HepG2 (cell line): ENCODE data around the gene PARP1. TPM values are rescaled to one million over a fixed set of nuclear protein-coding genes. Genes with fewer than 3 reads are reported as not detected.

ENCODE experiments used
- ATAC-seq: fragments of 200-7000 bp; cut with Tn5 transposase; 3 replicates; pipeline ENCODE4 v1.9.1; 2020; ENCODE audit warnings: mild to moderate bottlenecking, moderate library complexity
- BruUV-seq: library from RNA; stranded (reverse); fragments of 400-500 nt; replicated peaks from 2 replicates; lab custom pipeline; 2021; lab: Mats Ljungman, UMichigan
- CTCF ChIA-PET: fragments of 300-600 bp; formaldehyde crosslinking; extraction: SDS; loops from one replicate; lab custom pipeline; 2021; ENCODE audit warnings: low total read pairs, inconsistent platforms, low intra/inter-chr PET ratio; lab: Yijun Ruan, JAX
- POLR2A ChIA-PET: fragments of 350-600 bp; sonication (Branson Sonifier 250); formaldehyde crosslinking; loops from one replicate; lab custom pipeline; 2020; ENCODE audit warnings: antibody characterized with exemption, inconsistent platforms; lab: Yijun Ruan, JAX
- DNase-seq: peaks from one replicate; pipeline ENCODE4 v3.0.0-alpha.2; 2015; ENCODE audit warnings: low spot score
- FAIRE-seq: peaks from 3 replicates; lab custom pipeline; 2011; peaks lifted over from hg19 to GRCh38; lab: Jason Lieb, UNC
- H2AFZ ChIP-seq: one replicate; pipeline ENCODE4 v1.6.1; 2011; ENCODE audit warnings: low read length, inconsistent platforms
- H3K27ac ChIP-seq: fragments of 300-600 bp; 3 replicates; pipeline ENCODE4 v1.8.0; 2011; ENCODE audit warnings: mixed run types, mild to moderate bottlenecking, mixed read lengths, low read length, inconsistent platforms; ENCODE audit not compliant: insufficient read depth; ENCODE audit errors: extremely low read length
- H3K27me3 ChIP-seq, 2 experiments: fragments of 200-600 bp in 1 of 2; 2 replicates in 1 of 2; 3 replicates in 1 of 2; pipeline versions ENCODE4 v1.6.0 to v1.8.0; 2011; ENCODE audit warnings: low read length in 2 of 2, mild to moderate bottlenecking in 2 of 2, moderate library complexity in 2 of 2, inconsistent platforms in 1 of 2; ENCODE audit not compliant: insufficient read depth in 2 of 2, control insufficient read depth in 1 of 2
- H3K36me3 ChIP-seq, 2 experiments: fragments of 200-600 bp in 1 of 2; replicated peaks in 1 of 2; 2 replicates in 1 of 2; 3 replicates in 1 of 2; pipeline versions ENCODE4 v1.5.1 to v1.8.0; 2011; ENCODE audit warnings: low read length in 2 of 2, inconsistent platforms in 1 of 2; ENCODE audit not compliant: insufficient read depth in 2 of 2, control insufficient read depth in 1 of 2
- H3K4me1 ChIP-seq: 2 replicates; pipeline ENCODE4 v1.5.1; 2012; ENCODE audit warnings: low read length, inconsistent platforms; ENCODE audit not compliant: insufficient read depth
- H3K4me2 ChIP-seq: 2 replicates; pipeline ENCODE4 v1.6.0; 2011; ENCODE audit warnings: low read depth, low read length, inconsistent platforms
- H3K4me3 ChIP-seq, 3 experiments: fragments of 200-600 bp in 1 of 3; sonication (generic), shearing (Covaris generic) in 1 of 3; replicated peaks in 1 of 3; 2 replicates each; pipeline ENCODE4 v1.5.1; 2011 to 2016; ENCODE audit warnings: low read length in 3 of 3, inconsistent platforms in 2 of 3, low read depth in 2 of 3, mild to moderate bottlenecking in 2 of 3, control low read depth in 1 of 3, mixed read lengths in 1 of 3; ENCODE audit not compliant: insufficient read depth in 1 of 3
- H3K79me2 ChIP-seq: one replicate; pipeline ENCODE4 v1.6.1; 2011; ENCODE audit warnings: low read length, inconsistent platforms; ENCODE audit not compliant: insufficient read depth
- H3K9ac ChIP-seq: 2 replicates; pipeline ENCODE4 v1.6.0; 2011; ENCODE audit warnings: mild to moderate bottlenecking, low read depth, low read length, inconsistent platforms; ENCODE audit not compliant: insufficient read depth
- H3K9me3 ChIP-seq: 2 replicates; pipeline ENCODE4 v1.5.1; 2012; ENCODE audit warnings: mild to moderate bottlenecking, low read length
- H4K20me1 ChIP-seq: 2 replicates; pipeline ENCODE4 v1.6.0; 2011; ENCODE audit warnings: inconsistent platforms, mild to moderate bottlenecking, low read length, moderate library complexity; ENCODE audit not compliant: insufficient read depth
- BHLHE40 ChIP-seq: IDR thresholded peaks from 2 replicates; pipeline ENCODE4 v1.6.1; 2011; ENCODE audit warnings: low read length, improper control_type of control experiment
- CEBPB ChIP-seq: IDR thresholded peaks from 2 replicates; pipeline ENCODE4 v1.6.1; 2011; ENCODE audit warnings: low read depth, low read length, improper control_type of control experiment, borderline replicate concordance
- CEBPG ChIP-seq: IDR thresholded peaks from 2 replicates; pipeline ENCODE4 v1.6.1; 2016
- ELF3 ChIP-seq: IDR thresholded peaks from 2 replicates; pipeline ENCODE4 v1.6.1; 2016; ENCODE audit warnings: missing genetic modification reagents, missing compliant biosample characterization
- GATAD2A ChIP-seq: IDR thresholded peaks from 2 replicates; pipeline ENCODE4 v1.6.1; 2016
- HDAC1 ChIP-seq: sonication (generic); formaldehyde crosslinking; IDR thresholded peaks from 2 replicates; pipeline ENCODE4 v1.5.1; 2020; ENCODE audit warnings: mild to moderate bottlenecking, missing genetic modification reagents
- KLF11 ChIP-seq: IDR thresholded peaks from 2 replicates; pipeline ENCODE4 v1.6.1; 2016; ENCODE audit warnings: missing compliant biosample characterization
- NCOA1 ChIP-seq: sonication (generic); formaldehyde crosslinking; IDR thresholded peaks from 2 replicates; pipeline ENCODE4 v1.9.0; 2021; ENCODE audit warnings: missing genetic modification reagents
- TEAD3 ChIP-seq: optimal IDR thresholded peaks from 2 replicates; pipeline ENCODE3; 2016; ENCODE audit warnings: borderline replicate concordance
- TGIF2 ChIP-seq: IDR thresholded peaks from 2 replicates; pipeline ENCODE4 v1.6.1; 2016; ENCODE audit warnings: control low read depth, missing compliant biosample characterization
- ZFP37 ChIP-seq: sonication (generic); formaldehyde crosslinking; IDR thresholded peaks from 2 replicates; pipeline ENCODE4 v1.4.0; 2020; ENCODE audit warnings: missing genetic modification reagents, borderline replicate concordance
- ZNF326 ChIP-seq: sonication (generic); formaldehyde crosslinking; IDR thresholded peaks from 2 replicates; pipeline ENCODE4 v1.4.0; 2020; ENCODE audit warnings: missing genetic modification reagents, borderline replicate concordance
- ZNF546 ChIP-seq: sonication (generic); formaldehyde crosslinking; conservative IDR thresholded peaks from 2 replicates; pipeline ENCODE4 v1.8.1; 2023; ENCODE audit warnings: mild to moderate bottlenecking, missing genetic modification reagents
- WGBS: methylation state at CpG from one replicate; pipeline ENCODE4 v1.1.6; 2017; ENCODE audit warnings: low lambda C conversion rate; 5-methylcytosine and 5-hydroxymethylcytosine counted together
- in situ Hi-C: cut with HindIII; loops from 2 replicates; pipeline ENCODE4 v1.10.0; 2017; ENCODE audit warnings: low pct_unique_long_range_greater_than_20kb; ENCODE audit not compliant: extremely low pct_ligation_motif_present
- intact Hi-C: fragments of 100-400 bp; cut with micrococcal nuclease; formaldehyde crosslinking; loops from one replicate; pipeline ENCODE4 v1.10.0; 2022; ENCODE audit not compliant: unreplicated experiment
- polyA plus RNA-seq, 8 experiments: library from polyadenylated mRNA; depleted of rRNA in 3 of 8; stranded (reverse) in 7 of 8; unstranded in 1 of 8; fragments of >200 nt; fragmentation: Illumina TruSeq in 4 of 8; extraction: Trizol in 4 of 8; gene quantifications; 2 replicates each; pipeline versions ENCODE4 v1.2.1 to v1.2.3, GENCODE V29; 2011 to 2016; ENCODE audit warnings: low read depth in 4 of 8, missing spikeins in 1 of 8, mixed read lengths in 1 of 8; ENCODE audit not compliant: insufficient read depth in 1 of 8
- total RNA-seq, 5 experiments: library from RNA; depleted of rRNA; stranded (reverse); fragments of >200 nt; fragmentation: Illumina TruSeq; extraction: Trizol; gene quantifications; 2 replicates each; pipeline ENCODE4 v1.2.3, GENCODE V29; 2016; ENCODE audit warnings: low read depth in 1 of 5
- TF ChIP-seq, protein P1 (sequence below): sonication (generic); formaldehyde crosslinking; IDR thresholded peaks from 2 replicates; pipeline ENCODE4 v1.5.0; 2020; ENCODE audit warnings: missing genetic modification reagents, mild to moderate bottlenecking, borderline replicate concordance
- TF ChIP-seq, protein P2 (sequence below): IDR thresholded peaks from 2 replicates; pipeline ENCODE4 v1.4.0; 2020; ENCODE audit warnings: mild to moderate bottlenecking, missing genetic modification reagents

Gene PARP1
- total and polyA plus RNA-seq, 2 of the 13 experiments (the other 11 are each of a cell fraction or from before 2014, with no cell fraction given) = 50.1 to 85.2 TPM

DNA sequence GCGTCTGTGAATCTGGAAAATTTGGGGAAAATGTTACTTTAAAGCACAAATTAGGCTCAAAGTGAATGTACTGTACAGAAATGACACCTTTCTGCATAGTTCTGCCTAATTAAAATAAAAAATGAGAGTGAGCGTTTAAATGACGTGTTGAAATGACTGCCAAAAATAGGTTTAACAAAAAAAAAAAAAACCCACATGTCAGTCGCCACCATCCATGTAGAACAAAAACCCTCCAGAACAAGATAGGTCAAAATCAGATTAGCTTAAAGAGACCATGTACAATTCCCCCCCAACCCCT, 745 bp downstream of the PARP1 start:
- Histone ChIP-seq H4K20me1 (peaks cover 10% of the 10 kb centered on the region), H3K9ac (peak overlapping the region; percentile 59), H3K27ac (peak overlapping the region; percentile 77), H3K4me3 (peak overlapping the region; percentile 71 to 92 (median 84)), H3K27me3 (no peaks in the 10 kb centered on the region), H3K4me1 (peaks cover 52% of the 10 kb centered on the region), H3K4me2 (peak overlapping the region; percentile 86), H3K36me3 (peaks cover 0 to 7% of the 10 kb centered on the region in 2 experiments; a peak in 2 of 5 replicates), H3K79me2 (peaks cover 42% of the 10 kb centered on the region), H3K9me3 (no peaks in the 10 kb centered on the region), H2AFZ (no peak overlapping the region)
- ChIA-PET POLR2A (interaction anchor here (0.6 to 1.8 kb wide), 3 partner anchors 10 to 345 kb away, joined by 3 to 6 read pairs (median 3); partner anchors contain the start of gene H3-3A), CTCF (no interaction called here)
- in situ Hi-C loops = no loop called here
- ATAC-seq = no peak
- 0% methylated on average over 4 of the region's 4 CpGs for WGBS
- intact Hi-C loops = no loop called here
- TF ChIP-seq, protein P1, sequence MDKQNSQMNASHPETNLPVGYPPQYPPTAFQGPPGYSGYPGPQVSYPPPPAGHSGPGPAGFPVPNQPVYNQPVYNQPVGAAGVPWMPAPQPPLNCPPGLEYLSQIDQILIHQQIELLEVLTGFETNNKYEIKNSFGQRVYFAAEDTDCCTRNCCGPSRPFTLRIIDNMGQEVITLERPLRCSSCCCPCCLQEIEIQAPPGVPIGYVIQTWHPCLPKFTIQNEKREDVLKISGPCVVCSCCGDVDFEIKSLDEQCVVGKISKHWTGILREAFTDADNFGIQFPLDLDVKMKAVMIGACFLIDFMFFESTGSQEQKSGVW (CRISPR knock-in tag) = no peak
- TF ChIP-seq KLF11 (CRISPR knock-in tag) (no peak), ZNF326 (CRISPR knock-in tag) (no peak), NCOA1 (CRISPR knock-in tag) (0 out of 2 replicates have a peak, but pooled peaks have one; percentile 22)
- DNase-seq = no peak
- no peak for FAIRE-seq
- no TSS peak for BruUV-seq

DNA sequence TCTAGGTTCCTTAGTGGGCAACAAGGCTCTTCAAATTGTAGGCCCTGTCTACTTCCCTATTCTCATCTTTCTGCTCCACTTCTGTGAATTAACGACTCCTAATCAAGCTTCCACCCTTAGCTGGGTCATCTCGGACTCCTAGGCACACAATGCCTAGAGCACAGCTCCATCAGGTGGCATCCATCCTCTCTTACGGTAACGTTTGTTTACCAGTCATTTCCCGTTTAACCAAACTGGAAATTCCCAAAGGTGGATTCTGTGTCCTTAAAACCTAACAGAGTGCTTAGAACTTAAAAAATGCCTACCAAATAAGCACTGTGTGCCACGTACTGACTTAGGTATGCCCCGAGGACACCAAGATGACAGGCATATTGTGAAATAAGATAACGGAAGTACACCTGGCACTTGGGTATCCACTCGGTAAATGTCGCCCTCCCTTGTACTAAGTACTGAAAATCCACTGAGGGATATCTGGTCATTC, 1.5 kb downstream of the PARP1 start:
- FAIRE-seq = peak; percentile 68
- 0 out of 2 replicates have a peak, but pooled peaks have one; percentile 45 for TF ChIP-seq ZNF546 (CRISPR knock-in tag)
- TF ChIP-seq KLF11 (CRISPR knock-in tag) = no peak
- TF ChIP-seq TEAD3 (CRISPR knock-in tag) = peak; percentile 35
- TF ChIP-seq TGIF2 (CRISPR knock-in tag) = 0 out of 2 replicates have a peak, but pooled peaks have one; percentile 28
- TF ChIP-seq, protein P2, sequence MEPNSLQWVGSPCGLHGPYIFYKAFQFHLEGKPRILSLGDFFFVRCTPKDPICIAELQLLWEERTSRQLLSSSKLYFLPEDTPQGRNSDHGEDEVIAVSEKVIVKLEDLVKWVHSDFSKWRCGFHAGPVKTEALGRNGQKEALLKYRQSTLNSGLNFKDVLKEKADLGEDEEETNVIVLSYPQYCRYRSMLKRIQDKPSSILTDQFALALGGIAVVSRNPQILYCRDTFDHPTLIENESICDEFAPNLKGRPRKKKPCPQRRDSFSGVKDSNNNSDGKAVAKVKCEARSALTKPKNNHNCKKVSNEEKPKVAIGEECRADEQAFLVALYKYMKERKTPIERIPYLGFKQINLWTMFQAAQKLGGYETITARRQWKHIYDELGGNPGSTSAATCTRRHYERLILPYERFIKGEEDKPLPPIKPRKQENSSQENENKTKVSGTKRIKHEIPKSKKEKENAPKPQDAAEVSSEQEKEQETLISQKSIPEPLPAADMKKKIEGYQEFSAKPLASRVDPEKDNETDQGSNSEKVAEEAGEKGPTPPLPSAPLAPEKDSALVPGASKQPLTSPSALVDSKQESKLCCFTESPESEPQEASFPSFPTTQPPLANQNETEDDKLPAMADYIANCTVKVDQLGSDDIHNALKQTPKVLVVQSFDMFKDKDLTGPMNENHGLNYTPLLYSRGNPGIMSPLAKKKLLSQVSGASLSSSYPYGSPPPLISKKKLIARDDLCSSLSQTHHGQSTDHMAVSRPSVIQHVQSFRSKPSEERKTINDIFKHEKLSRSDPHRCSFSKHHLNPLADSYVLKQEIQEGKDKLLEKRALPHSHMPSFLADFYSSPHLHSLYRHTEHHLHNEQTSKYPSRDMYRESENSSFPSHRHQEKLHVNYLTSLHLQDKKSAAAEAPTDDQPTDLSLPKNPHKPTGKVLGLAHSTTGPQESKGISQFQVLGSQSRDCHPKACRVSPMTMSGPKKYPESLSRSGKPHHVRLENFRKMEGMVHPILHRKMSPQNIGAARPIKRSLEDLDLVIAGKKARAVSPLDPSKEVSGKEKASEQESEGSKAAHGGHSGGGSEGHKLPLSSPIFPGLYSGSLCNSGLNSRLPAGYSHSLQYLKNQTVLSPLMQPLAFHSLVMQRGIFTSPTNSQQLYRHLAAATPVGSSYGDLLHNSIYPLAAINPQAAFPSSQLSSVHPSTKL (CRISPR knock-in tag) = peak; percentile 55; the same call in 1 of the 2 replicates
- 0 out of 2 replicates have a peak, but pooled peaks have one; percentile 14 for TF ChIP-seq ELF3
- peak; percentile 47; the same call in 1 of the 2 replicates for TF ChIP-seq HDAC1 (CRISPR knock-in tag)
- TF ChIP-seq GATAD2A (CRISPR knock-in tag) = peak; percentile 35; the same call in 1 of the 2 replicates
- no peak for TF ChIP-seq ZFP37 (CRISPR knock-in tag)
- TF ChIP-seq BHLHE40 = no peak
- TF ChIP-seq CEBPB = peak; percentile 81
- TF ChIP-seq CEBPG (CRISPR knock-in tag) = peak; percentile 74

More for the DNA sequence above, 1.5 kb downstream of the PARP1 start:
- Histone ChIP-seq H3K79me2 (peaks cover 42% of the 10 kb centered on the region), H3K4me1 (peaks cover 55% of the 10 kb centered on the region), H3K27ac (peak overlapping the region; percentile 77), H4K20me1 (peaks cover 10% of the 10 kb centered on the region), H3K27me3 (no peaks in the 10 kb centered on the region), H3K4me3 (peak overlapping the region; percentile 71 to 92 (median 84)), H3K9ac (peak overlapping the region; percentile 59), H3K9me3 (no peaks in the 10 kb centered on the region), H3K4me2 (peak overlapping the region; percentile 86), H2AFZ (no peak overlapping the region), H3K36me3 (peaks cover 0 to 14% of the 10 kb centered on the region in 2 experiments; a peak in 3 of 5 replicates)
- BruUV-seq = no TSS peak
- DNase-seq (peak; percentile 30), ATAC-seq (no peak)
- in situ Hi-C loops (no loop called here), intact Hi-C loops (no loop called here)
- WGBS = 3% methylated on average over 10 of the region's 10 CpGs
- ChIA-PET POLR2A (interaction anchor here (1.4 to 1.8 kb wide), 3 partner anchors 9 to 344 kb away, joined by 3 to 6 read pairs (median 3); partner anchors contain the start of gene H3-3A), CTCF (no interaction called here)
